GM18861 (cell line): Measurements from ENCODE around the gene ZFTA.
"Not testable (repeated sequence)": the region's sequence is repeated elsewhere in the genome, so short reads cannot be mapped to it uniquely, and the experiment has no call there.

Source experiments
- ATAC-seq: cut with Tn5 transposase; IDR thresholded peaks from one replicate; pipeline ENCODE4 v1.9.1; 2021; ENCODE audit not compliant: unreplicated experiment

The ZFTA gene

DNA sequence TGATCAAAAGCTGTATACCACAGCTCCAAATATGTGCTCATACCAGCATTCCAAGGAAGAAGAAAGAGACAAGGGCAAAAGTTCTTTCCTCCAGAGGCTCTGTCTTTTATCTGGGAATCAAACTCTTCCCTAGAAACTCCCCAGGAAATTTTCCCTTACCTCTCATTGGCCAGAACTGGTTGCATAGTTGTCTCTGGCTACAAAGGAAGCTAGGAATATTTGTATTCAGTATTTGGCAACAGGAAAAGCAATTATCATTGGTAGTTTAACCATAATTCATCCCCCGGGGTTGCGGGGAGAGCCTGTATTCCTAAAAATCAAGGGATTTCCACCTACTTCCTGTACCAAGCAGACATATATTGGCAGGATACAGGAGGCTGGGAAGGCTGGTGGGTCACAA is 10.5 kb upstream of the ZFTA start:
- no peak for ATAC-seq

DNA sequence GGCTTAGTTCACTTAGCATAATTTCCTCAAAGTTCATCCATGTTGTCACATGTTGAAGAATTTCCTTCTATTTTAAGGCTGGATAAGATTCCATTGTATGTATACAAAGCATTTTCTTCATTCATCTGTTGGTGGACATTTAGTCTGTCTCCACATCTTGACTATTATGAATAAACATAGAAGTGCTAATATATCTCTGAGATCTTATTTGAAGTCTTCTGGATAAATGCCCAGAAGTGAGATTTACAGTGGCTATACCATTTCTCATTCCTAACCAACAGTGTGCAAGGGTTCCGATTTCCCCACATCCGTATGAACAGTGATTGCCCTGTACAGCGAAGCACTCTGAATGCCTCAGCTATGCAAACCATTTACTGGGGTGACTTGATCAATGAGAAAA is 6.6 kb upstream of the ZFTA start:
- no peak for ATAC-seq

DNA sequence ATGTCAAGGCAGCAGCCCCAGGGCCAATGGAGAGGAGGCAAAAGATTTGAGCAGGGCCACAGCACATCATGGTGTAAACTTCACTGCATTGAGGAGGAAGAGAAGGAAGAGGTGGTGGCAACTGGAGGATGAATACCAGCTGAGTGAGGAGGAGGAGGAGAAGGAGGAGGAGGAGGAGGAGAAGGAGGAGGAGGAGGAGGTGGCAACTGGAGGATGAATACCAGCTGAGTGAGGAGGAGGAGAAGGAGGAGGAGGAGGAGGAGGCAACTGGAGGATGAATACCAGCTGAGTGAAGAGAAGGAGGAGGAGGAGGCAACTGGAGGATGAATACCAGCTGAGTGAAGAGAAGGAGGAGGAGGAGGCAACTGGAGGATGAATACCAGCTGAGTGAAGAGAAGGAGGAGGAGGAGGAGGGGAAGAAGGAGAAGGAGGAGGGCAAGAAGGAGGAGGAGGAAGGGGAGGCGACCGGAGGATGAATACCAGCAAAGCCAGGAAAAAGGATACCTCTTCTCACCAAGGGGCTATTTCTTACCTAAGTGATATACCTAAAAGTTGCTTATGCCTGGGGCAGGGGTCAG is 3.3 kb upstream of the ZFTA start:
- ATAC-seq: not testable (repeated sequence)

DNA sequence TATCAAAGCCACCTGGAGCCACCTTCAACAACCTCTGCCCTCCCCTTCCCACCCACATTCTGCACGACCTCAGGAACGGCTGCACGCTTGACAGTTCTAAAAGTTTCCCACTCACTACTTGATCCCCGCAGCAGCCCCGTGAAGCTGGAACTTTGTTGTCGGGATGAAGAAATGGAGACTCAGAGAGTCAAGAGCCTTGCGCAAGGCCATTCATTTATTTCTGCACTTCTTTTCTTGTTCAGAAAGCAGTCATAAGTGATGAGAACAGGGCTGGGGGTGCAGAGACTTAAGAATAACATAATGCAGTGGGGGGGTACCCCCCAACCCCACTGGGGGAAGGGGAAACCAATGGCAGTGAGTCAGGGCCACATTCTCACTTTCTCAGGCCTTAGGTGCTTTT is 2.2 kb upstream of the ZFTA start:
- no peak for ATAC-seq

DNA sequence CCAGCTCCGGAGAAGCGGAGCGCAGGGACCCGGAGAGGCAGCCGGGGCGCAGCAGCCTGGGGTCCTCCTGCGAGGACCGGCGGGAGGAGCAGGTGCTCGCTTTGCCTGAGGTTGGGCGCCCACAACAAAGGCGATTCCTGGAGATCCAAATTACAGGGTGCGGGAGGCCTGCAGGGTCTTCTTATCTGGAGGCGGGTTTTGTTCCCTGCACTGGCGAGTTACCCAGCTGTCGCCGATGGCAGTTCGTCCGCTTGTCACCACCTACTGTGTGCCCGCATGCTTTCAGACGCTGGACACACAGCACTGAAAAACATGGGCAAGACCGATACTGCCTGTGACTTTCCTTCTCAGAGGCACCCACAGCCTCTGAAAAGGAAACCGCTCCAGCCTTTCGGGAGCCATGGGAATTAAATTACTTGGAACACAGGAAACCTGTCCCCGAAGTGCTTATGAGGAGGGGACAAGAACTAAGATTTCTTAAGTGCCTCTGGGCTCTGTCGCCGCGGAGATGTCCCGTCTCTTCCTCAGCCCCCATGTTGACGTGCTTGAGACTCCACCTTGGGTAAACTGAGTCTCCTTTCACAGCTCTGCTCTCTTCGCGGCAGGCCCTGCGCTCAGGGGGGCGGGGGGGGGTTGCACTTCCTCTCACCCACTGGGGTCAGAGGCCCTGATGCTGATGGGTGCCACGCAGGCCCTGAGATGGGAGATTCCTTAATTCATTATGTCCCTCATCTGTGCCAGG is 1.3 kb upstream of the ZFTA start:
- ATAC-seq: no peak

GRCh38 chr11:63769042-63769713 is 603 bp upstream of the ZFTA start:
- ATAC-seq: peak; percentile 19

GRCh38 chr11:63767565-63768236 is 874 bp downstream of the ZFTA start:
- ATAC-seq: no peak

DNA sequence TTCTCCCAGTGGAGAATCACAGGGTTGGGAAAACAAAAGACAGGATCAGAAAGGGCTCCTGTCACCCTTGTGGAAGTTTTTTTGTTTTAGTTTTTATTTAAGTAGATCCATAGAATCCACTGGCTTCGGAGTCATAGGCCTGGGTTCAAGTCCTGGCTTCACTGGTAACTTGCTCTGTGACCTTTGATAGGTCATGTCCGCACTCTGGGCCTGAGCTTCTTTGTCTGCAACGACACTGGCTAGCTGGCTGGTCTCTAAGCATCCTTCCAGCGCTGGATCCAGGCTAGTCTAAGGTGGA is 1.4 kb downstream of the ZFTA start:
- ATAC-seq: no peak

DNA sequence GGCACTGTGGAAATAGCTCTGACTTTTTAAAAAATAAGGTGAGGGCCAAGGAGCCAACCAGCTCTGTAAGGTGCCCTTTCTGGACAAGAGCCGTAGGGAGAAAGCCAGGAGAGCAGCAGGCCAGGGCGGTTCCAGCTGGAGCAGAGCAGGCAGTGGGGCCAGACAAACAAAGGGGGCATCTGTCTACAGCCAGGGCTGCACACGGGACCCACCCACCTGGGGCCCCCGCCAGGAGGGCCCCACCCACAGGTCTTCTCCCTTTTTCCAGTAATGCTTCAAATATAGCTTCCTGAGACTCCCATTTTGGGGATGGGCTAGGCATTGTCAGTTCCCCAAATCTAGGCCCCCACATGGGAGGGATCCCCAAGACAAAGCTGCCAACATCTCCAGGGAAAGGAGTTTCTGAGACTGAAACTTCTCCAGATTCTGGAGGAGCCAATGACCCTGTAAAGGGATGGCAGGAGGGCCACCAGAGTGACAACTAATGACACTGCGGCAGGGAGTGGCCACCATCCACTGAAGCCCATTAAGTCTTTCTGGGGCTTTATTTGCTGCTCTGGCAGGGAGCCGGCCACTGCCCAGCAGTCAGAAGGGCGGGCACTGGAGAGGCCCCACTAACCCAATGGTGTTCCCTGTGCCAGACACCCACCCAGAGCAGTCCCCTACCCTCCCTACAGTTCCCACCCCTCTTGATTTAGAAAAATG is 1.9 kb downstream of the ZFTA start:
- no peak for ATAC-seq

DNA sequence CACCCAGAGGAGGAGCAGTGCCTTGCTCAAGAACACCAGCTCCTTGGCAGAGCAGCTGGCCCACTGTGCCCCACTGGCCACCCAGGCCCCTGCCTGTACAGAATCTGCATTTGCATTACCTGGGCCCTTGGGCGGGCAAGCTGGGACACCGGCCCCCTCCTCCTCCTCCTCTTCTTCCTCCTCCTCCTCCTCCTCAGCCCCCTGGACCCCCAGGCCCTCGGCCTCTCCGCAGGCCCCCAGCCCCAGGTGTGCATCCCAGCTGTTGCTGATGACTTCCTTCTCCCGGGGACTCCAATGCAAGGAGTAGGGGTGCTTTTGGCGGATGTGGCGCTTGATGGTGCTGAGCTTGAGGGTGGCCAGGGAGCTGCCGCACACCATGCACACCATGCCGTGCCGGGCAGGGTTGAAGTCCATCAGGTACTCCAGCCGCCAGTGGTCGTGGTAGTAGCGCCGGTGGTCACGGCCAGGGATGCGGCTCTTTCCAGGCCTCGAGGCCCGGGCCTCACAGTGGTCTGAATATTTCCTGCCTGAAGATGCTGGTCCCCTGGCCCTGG is 2.8 kb downstream of the ZFTA start:
- ATAC-seq: no peak

GRCh38 chr11:63764679-63765647 is 3.6 kb downstream of the ZFTA start:
- ATAC-seq: no peak

- ATAC-seq: no peak
Measured at GRCh38 chr11:63764340-63764678, 4.3 kb downstream of the ZFTA start.

DNA sequence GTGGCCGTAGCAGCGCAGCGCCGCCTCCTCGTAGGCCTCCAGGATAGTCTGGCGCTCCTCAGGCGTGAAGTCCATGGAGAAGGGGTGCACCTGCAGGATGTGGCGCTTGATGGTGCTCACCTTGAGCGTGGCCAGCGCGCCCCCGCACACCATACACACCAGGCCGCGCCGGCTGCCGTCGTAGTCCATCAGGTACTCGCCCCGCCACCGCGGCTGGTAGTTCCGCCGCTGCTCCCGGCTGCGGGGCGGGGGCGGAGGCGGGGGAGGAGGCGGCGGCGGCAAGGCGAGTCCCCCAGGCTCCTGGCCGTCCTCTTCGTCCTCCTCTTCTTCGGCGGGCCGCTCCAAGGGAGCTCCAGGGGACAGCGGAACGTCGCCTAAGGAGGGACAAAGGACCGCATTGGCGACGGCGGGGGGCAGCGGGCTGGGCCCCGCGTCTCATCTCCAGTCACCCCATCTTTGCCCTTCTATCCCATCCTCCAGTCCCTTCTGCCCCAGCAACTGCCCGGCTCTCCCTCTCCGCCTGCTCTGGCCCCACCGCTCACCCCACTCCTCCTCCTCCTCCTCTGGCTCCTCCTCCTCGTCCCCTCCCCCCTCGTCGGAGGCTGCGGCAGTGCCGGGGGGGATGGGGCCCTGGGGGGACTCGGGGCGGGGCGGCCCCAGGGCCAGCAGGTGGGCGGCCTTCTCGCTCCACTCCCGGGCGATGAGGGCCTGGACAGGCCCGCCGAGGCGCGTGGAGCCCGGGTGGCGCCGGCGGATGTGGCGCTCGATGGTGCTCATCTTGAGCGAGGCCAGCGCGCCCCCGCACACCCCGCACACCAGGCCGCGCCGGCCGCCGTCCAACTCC is 4.9 kb downstream of the ZFTA start:
- ATAC-seq: no peak

DNA sequence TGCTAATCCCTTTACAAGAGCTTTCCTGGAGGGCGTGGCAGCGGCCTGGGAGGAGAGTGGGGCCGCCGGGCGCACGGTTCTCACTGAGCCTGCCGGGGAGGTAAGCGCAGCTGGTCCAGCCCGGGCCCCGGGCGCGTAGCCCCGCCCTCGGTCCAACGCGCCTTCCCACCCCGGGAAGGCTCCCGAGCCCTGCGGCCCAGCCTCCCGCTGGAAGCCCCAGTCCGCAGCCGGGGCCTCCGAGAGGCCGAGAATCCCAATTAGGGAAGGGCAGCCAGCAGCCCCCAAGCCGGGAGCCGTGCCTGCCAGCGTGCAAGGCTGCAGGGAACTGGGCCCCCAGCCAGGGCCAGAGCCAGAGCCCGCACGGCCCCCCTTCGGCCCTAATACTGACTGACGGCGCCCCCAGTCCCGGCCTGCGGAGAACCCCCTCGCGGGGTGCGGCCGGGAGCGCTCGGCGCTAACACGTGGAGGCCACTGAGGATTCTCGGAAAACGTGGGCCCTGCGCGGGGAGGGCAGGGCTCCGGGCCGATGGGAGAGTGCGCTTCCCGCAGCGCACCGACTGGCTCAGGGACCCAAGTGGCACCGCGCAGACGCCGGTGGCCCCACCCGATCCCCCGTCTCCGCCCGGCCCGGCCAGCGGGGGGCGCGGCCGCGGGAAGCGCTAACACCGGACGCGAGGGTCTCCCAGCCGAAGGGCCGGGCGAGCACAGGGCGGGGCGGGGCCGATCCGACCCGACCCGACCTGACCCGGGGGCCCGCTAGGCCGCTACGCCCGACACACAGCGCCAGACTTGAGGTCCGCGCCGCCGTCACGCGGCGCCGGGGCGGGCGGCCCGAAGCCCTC is 5.7 kb downstream of the ZFTA start:
- no peak for ATAC-seq

- no peak for ATAC-seq
Measured at GRCh38 chr11:63761931-63762653, 6.5 kb downstream of the ZFTA start.

GRCh38 chr11:63761188-63761587 is 7.4 kb downstream of the ZFTA start:
- ATAC-seq: no peak

DNA sequence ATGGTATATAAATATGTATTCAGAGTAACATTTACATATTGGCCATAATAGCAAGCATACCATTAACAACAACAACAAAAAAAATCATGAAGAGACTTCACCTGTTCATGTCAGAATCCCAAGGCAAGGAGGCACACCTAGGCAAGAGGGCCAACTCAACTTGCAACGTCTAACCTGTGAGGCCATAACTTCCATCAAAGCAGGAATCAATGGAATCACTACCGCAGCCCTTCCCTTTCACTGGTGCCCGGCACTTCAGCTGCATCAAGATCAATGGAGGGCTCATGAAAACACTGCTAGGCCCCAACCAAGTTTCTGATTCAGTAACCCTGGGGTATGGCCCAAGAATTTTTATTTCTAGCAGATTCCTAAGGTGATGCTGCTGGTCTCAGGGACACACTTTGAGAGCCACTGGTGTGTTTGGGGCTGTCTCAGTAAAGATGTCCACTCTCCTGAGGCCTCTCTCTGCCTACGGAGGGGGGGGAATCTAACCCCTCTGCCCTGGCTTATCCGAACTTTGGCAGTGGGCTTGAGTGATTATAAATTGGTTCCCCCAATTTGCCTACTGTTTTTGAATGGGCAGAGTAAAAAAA is 8.0 kb downstream of the ZFTA start:
- ATAC-seq: no peak
